ENCODE results near the gene DNLZ.
"Not testable (repeated sequence)": the region's sequence is repeated elsewhere in the genome, so short reads cannot be mapped to it uniquely, and the experiment has no call there.

DNLZ gene

GRCh38 chr9:136319244-136319643 lies 44.3 kb downstream of the DNLZ start:
- DNase-seq (ENCODE audit: low read depth in 2 of 2, low spot score in 1 of 2) = not testable (repeated sequence)

GRCh38 chr9:136318776-136319241 lies 44.7 kb downstream of the DNLZ start:
- no peak for DNase-seq (ENCODE audit: low read depth in 2 of 2, low spot score in 1 of 2)

GRCh38 chr9:136318111-136318775 lies 45.3 kb downstream of the DNLZ start:
- no peak for DNase-seq (ENCODE audit: low read depth in 2 of 2, low spot score in 1 of 2)

- DNase-seq (ENCODE audit: low read depth in 2 of 2, low spot score in 1 of 2) = no peak
These were observed 45.8 kb downstream of the DNLZ start for GRCh38 chr9:136317695-136318094.

GRCh38 chr9:136316896-136317676 lies 46.5 kb downstream of the DNLZ start:
- no peak for DNase-seq (ENCODE audit: low read depth in 2 of 2, low spot score in 1 of 2)

DNA sequence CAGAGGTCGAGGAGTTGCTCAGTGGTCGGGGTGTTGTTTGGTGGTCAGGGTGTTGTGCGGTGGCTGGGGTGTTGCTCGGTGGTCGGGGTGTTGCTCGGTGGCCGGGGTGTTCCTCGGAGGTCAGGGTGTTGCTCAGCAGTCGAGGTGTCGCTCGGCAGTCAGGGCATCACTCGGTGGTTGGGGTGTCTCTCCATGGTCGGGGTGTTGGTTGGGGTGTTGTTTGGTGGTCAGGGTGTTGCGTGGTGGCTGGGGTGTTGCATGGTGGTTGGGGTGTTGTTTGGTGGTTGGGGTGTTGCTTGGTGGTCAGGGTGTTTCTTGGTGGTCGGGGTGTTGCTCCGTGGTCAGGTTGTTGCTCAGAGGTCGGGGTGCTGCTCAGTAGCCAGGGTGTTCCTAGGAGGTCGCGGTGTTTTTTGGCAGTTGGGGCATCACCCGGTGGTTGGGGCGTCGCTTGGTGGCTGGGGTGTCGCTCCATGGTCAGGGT lies 47.2 kb downstream of the DNLZ start:
- peak in 1 of 2 donors; percentile 30 for DNase-seq (ENCODE audit: low read depth in 2 of 2, low spot score in 1 of 2)

- DNase-seq (ENCODE audit: low read depth in 2 of 2, low spot score in 1 of 2) = no peak
These were observed 48.6 kb downstream of the DNLZ start for GRCh38 chr9:136314944-136315343.

DNA sequence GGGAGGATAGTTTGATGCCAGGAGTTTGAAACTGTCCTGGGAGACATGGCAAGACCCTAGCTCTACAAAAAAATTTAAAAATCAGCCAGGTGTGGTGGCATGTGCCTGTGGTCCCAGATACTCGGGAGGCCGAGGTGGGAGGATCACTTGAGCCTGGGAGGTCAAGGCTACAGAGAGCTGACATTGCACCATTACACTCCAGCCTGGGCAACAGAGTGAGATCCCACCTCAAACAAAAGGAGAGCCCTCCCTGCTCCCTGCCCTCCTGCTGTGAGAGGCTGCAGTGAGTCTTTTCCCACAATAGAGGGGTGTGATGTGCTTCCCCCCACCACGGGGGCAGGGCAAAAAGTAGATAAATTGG lies 49.5 kb downstream of the DNLZ start:
- no peak for DNase-seq (ENCODE audit: low read depth in 2 of 2, low spot score in 1 of 2)

GRCh38 chr9:136313111-136314055 lies 50.2 kb downstream of the DNLZ start:
- DNase-seq (ENCODE audit: low read depth in 2 of 2, low spot score in 1 of 2) = no peak

DNA sequence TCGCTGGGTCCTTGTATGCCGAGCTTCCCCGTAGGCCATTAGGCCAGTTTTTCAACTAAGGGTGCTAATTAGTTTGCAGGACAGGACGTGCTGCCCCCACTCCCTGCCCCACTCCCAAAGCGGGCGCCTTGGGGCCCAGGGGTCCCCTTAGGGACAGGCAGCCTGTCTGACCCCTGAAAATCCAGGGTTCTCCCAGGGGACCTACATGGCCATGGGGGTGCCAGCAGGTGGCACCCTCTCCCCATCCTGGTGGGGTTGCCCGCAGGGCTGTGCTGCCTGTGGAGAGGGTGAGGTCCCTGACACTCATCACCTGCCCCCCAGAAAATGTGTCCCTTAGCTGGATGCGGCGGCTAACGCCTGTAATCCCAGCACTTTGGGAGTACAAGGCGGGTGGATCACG lies 51.1 kb downstream of the DNLZ start:
- peak in 1 of 2 donors; percentile 19 for DNase-seq (ENCODE audit: low read depth in 2 of 2, low spot score in 1 of 2)

DNA sequence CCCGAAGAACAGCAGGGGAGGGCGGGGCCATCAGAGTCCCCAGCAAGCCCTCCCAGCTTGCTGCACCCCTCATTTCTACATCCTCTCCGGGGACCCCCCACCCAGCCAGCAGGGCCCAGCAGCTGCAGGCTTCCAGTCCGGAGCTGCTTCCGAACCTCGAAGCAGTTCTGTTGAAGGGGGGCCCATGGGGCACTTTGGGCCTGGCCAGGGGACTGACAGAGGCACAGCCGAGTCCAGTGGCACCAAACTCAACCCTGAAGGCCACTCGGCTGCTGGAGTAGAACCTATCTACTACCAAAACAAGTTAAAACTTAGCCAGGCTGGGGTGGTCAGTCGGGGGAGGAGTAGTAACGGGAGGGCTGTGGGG lies 51.6 kb downstream of the DNLZ start:
- no peak for DNase-seq (ENCODE audit: low read depth in 2 of 2, low spot score in 1 of 2)

- DNase-seq (ENCODE audit: low read depth in 2 of 2, low spot score in 1 of 2) = no peak
These were observed 52.2 kb downstream of the DNLZ start for GRCh38 chr9:136311051-136312008.

DNA sequence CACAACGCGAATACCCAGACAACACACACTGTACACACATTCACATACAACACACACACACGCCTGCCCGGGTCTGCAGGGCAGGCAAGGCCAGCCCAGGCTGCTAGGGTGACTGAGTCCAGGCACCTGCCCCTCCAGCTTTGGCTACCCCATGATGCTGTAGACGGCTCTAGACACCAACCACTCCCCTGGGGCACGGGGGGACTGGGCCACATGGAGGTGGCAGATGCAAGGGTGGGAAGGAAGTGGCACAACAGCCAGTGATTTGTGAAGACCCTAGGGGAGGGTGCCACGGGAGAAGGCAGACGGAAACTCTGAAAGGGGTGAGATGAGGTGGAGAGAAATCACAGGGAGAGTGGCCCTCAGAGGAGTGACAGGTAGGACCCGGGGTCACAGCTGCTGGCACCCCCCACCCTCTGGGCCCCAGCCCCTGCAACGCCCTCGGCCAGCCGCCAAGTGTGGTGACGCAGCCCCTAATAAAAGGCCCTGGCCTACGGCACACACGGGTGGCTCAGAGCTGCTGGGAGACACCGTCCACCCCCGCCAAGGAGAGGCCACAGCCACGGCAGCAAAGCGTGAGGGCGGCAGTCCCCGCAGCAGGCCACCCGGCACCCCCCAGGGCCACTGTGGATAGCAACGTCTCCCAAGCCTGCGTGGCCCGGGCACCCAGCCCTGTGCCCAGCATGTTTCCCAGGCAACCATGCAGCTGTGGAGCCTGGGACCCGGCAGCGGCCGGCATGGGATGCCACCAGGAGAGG lies 53.1 kb downstream of the DNLZ start:
- no peak for DNase-seq (ENCODE audit: low read depth in 2 of 2, low spot score in 1 of 2)

DNA sequence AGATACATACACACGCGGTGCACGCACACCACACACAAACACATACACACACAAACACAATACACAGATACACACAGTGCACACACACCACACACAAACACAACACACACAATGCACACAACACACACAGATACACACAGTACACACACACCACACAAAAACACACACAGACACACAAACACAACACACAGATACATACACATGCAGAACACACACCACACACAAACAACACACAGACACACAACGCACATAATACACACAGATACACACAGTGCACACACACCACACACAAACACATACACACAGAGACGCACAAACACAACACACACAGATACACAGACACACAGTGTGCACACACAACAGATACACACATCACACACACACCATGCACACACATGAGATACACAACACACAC lies 53.7 kb downstream of the DNLZ start:
- DNase-seq (ENCODE audit: low read depth in 2 of 2, low spot score in 1 of 2) = no peak
